ENCODE results near the gene TRUB2. TPM values are rescaled to one million over a fixed set of nuclear protein-coding genes. Genes with fewer than 3 reads are reported as not detected.
A peak's percentile ranks its signal among the peaks of the same experiment; 100 is the strongest.
"Not testable (repeated sequence)": the region's sequence is repeated elsewhere in the genome, so short reads cannot be mapped to it uniquely, and the experiment has no call there.

Gene TRUB2
- total and polyA plus RNA-seq, 5 experiments from 2014 or later: 20.7 to 30.0 (median 25.4) TPM

- POLR2A ChIA-PET: interaction anchor here (1.4 kb wide), 1 partner anchor 90 kb away, joined by 4 read pairs; no protein-coding TSS in a partner anchor
- DNase-seq: peak; percentile 70 to 86 (median 78)
- peak within 1 kb of the TSS; percentile 79 to 99 (median 92) for H3K4me3 Mint-ChIP-seq
These were observed 17.8 kb upstream of the TRUB2 start, which contains the start of gene SLC27A4 for GRCh38 chr9:128339761-128340690. TSS of gene SLC27A4 (plus strand) at chr9:128340527. CDS start at chr9:128343133, 2,606 bp downstream.

GRCh38 chr9:128338852-128339614 lies 16.8 kb upstream of the TRUB2 start:
- H3K36me3 Mint-ChIP-seq, H3K27me3 Mint-ChIP-seq, DNase-seq, H3K9me3 Mint-ChIP-seq, ATAC-seq: not testable (repeated sequence)
- peak overlapping the region in 3 of 10 donors; percentile 40 to 92 (median 85) for H3K27ac Mint-ChIP-seq
- peak overlapping the region in 8 of 10 donors; percentile 41 to 99 (median 84) for H3K4me3 Mint-ChIP-seq
- POLR2A ChIA-PET: interaction anchor here (1.4 kb wide), 1 partner anchor 89 kb away, joined by 4 read pairs; no protein-coding TSS in a partner anchor
- H3K4me1 Mint-ChIP-seq: peaks cover 4 to 13% (median 8%) of the 10 kb centered on the region in 4 donors

More at GRCh38 chr9:128339761-128340690, 17.8 kb upstream of the TRUB2 start, which contains the start of gene SLC27A4:
- Mint-ChIP-seq H3K27ac (peak within 1 kb of the TSS; percentile 11 to 94 (median 92)), H3K9me3 (no peaks in the 10 kb centered on the region), H3K27me3 (no peaks in the 10 kb centered on the region), H3K36me3 (peaks cover 0 to 12% (median 4%) of the 10 kb centered on the region in 3 donors), H3K4me1 (peaks cover 4 to 13% (median 8%) of the 10 kb centered on the region in 4 donors)
- peak; percentile 91 to 93 for ATAC-seq

GRCh38 chr9:128337936-128338335 lies 15.7 kb upstream of the TRUB2 start:
- ATAC-seq (no peak), DNase-seq (no peak)
- Mint-ChIP-seq H3K27ac (peak overlapping the region in 3 of 10 donors; percentile 65 to 73 (median 70)), H3K9me3 (no peaks in the 10 kb centered on the region), H3K36me3 (no peaks in the 10 kb centered on the region), H3K4me3 (no peak overlapping the region), H3K4me1 (peaks cover 4 to 13% (median 8%) of the 10 kb centered on the region in 4 donors), H3K27me3 (no peaks in the 10 kb centered on the region)
- POLR2A ChIA-PET: interaction anchor here (0.7 kb wide), 1 partner anchor 1707 kb away, joined by 3 read pairs; no protein-coding TSS in a partner anchor

GRCh38 chr9:128335914-128336313 lies 13.7 kb upstream of the TRUB2 start:
- Mint-ChIP-seq H3K27ac (peak overlapping the region in 1 of 10 donors; percentile 61), H3K4me1 (peaks cover 0 to 4% (median 2%) of the 10 kb centered on the region in 4 donors), H3K36me3 (peaks cover 0 to 2% (median 2%) of the 10 kb centered on the region in 3 donors), H3K4me3 (no peak overlapping the region), H3K9me3 (no peaks in the 10 kb centered on the region), H3K27me3 (no peaks in the 10 kb centered on the region)
- no peak for ATAC-seq
- no peak for DNase-seq
- POLR2A ChIA-PET: interaction anchor here (0.9 to 1.2 kb wide), 2 partner anchors 14 to 35 kb away, joined by 3 to 5 read pairs; partner anchors contain the start of gene URM1

- peak overlapping the region in 1 of 10 donors; percentile 9 for H3K27ac Mint-ChIP-seq
- no peaks in the 10 kb centered on the region for H3K27me3 Mint-ChIP-seq
- H3K36me3 Mint-ChIP-seq: peaks cover 0 to 3% (median 2%) of the 10 kb centered on the region in 3 donors
- POLR2A ChIA-PET: no interaction called here
- no peak overlapping the region for H3K4me3 Mint-ChIP-seq
- no peaks in the 10 kb centered on the region for H3K9me3 Mint-ChIP-seq
- ATAC-seq: no peak
- no peak for DNase-seq
- H3K4me1 Mint-ChIP-seq: peaks cover 0 to 4% (median 2%) of the 10 kb centered on the region in 4 donors
These were observed 12.9 kb upstream of the TRUB2 start for GRCh38 chr9:128335161-128335560.

- DNase-seq (no peak), ATAC-seq (no peak)
- no peaks in the 10 kb centered on the region for H3K9me3 Mint-ChIP-seq
- peaks cover 0 to 9% (median 2%) of the 10 kb centered on the region in 3 donors for H3K36me3 Mint-ChIP-seq
- POLR2A ChIA-PET: no interaction called here
- no peak overlapping the region for H3K4me3 Mint-ChIP-seq
- no peaks in the 10 kb centered on the region for H3K27me3 Mint-ChIP-seq
- H3K27ac Mint-ChIP-seq: peak overlapping the region in 1 of 10 donors; percentile 33
- no peaks in the 10 kb centered on the region for H3K4me1 Mint-ChIP-seq
These were observed 11.2 kb upstream of the TRUB2 start for GRCh38 chr9:128333451-128333869.

- POLR2A ChIA-PET: interaction anchor here (1.1 kb wide), 1 partner anchor 45 kb away, joined by 4 read pairs; the partner anchor contains the start of gene URM1
- Mint-ChIP-seq H3K27me3 (peaks cover 0 to 4% (median 0%) of the 10 kb centered on the region in 5 donors), H3K36me3 (peaks cover 0 to 22% (median 0%) of the 10 kb centered on the region in 3 donors), H3K27ac (no peak overlapping the region), H3K9me3 (no peaks in the 10 kb centered on the region), H3K4me3 (peak overlapping the region in 3 of 10 donors; percentile 1 to 30 (median 26)), H3K4me1 (peaks cover 6 to 40% (median 32%) of the 10 kb centered on the region in 4 donors)
- no peak for DNase-seq
- no peak for ATAC-seq
These were observed 3.4 kb upstream of the TRUB2 start for GRCh38 chr9:128325629-128326028.

- ATAC-seq (no peak), DNase-seq (no peak)
- H3K27ac Mint-ChIP-seq: peak overlapping the region in 6 of 10 donors; percentile 28 to 99 (median 55)
- H3K4me1 Mint-ChIP-seq: peaks cover 6 to 42% (median 32%) of the 10 kb centered on the region in 4 donors
- peaks cover 0 to 4% (median 0%) of the 10 kb centered on the region in 5 donors for H3K27me3 Mint-ChIP-seq
- H3K4me3 Mint-ChIP-seq: peak overlapping the region; percentile 4 to 99 (median 72)
- POLR2A ChIA-PET: interaction anchor here (1.1 kb wide), 1 partner anchor 47 kb away, joined by 4 read pairs; the partner anchor contains the start of gene URM1
- peaks cover 0 to 22% (median 0%) of the 10 kb centered on the region in 3 donors for H3K36me3 Mint-ChIP-seq
- no peaks in the 10 kb centered on the region for H3K9me3 Mint-ChIP-seq
These were observed 2.2 kb upstream of the TRUB2 start for GRCh38 chr9:128324401-128324800.

- H3K4me3 Mint-ChIP-seq: peak overlapping the region; percentile 92 to 99 (median 96)
- H3K27ac Mint-ChIP-seq: peak overlapping the region in 7 of 10 donors; percentile 41 to 99 (median 98)
- H3K9me3 Mint-ChIP-seq: no peaks in the 10 kb centered on the region
- H3K4me1 Mint-ChIP-seq: peaks cover 6 to 42% (median 32%) of the 10 kb centered on the region in 4 donors
- ATAC-seq (no peak), DNase-seq (no peak)
- POLR2A ChIA-PET: no interaction called here
- H3K36me3 Mint-ChIP-seq: peaks cover 0 to 21% (median 0%) of the 10 kb centered on the region in 3 donors
- peaks cover 0 to 4% (median 0%) of the 10 kb centered on the region in 5 donors for H3K27me3 Mint-ChIP-seq
These were observed 1.5 kb upstream of the TRUB2 start for GRCh38 chr9:128323791-128324190.

- DNase-seq (no peak), ATAC-seq (no peak)
- H3K4me3 Mint-ChIP-seq: peak overlapping the region; percentile 92 to 99 (median 96)
- H3K27me3 Mint-ChIP-seq: peaks cover 0 to 4% (median 0%) of the 10 kb centered on the region in 5 donors
- peak overlapping the region; percentile 87 to 100 (median 98) for H3K27ac Mint-ChIP-seq
- H3K9me3 Mint-ChIP-seq: no peaks in the 10 kb centered on the region
- peaks cover 0 to 24% (median 0%) of the 10 kb centered on the region in 3 donors for H3K36me3 Mint-ChIP-seq
- peaks cover 6 to 42% (median 32%) of the 10 kb centered on the region in 4 donors for H3K4me1 Mint-ChIP-seq
- POLR2A ChIA-PET: no interaction called here
These were observed 1.0 kb upstream of the TRUB2 start for GRCh38 chr9:128323212-128323730.

GRCh38 chr9:128321879-128322403 lies 306 bp downstream of the TRUB2 start:
- H3K36me3 Mint-ChIP-seq: peaks cover 0 to 27% (median 0%) of the 10 kb centered on the region in 3 donors
- peak overlapping the region; percentile 92 to 99 (median 96) for H3K4me3 Mint-ChIP-seq
- no peaks in the 10 kb centered on the region for H3K9me3 Mint-ChIP-seq
- POLR2A ChIA-PET: interaction anchor here (1.4 kb wide), 1 partner anchor 46 kb away, joined by 6 read pairs; the partner anchor contains the start of genes GOLGA2 and SWI5
- ATAC-seq (no peak), DNase-seq (no peak)
- peak overlapping the region; percentile 95 to 100 (median 98) for H3K27ac Mint-ChIP-seq
- peaks cover 6 to 41% (median 33%) of the 10 kb centered on the region in 4 donors for H3K4me1 Mint-ChIP-seq
- H3K27me3 Mint-ChIP-seq: peaks cover 0 to 4% (median 0%) of the 10 kb centered on the region in 5 donors

Data from naive thymus-derived CD8-positive, alpha-beta T cell (primary cell).